ENCODE data around the gene BCAR1. TPM values are rescaled to one million over a fixed set of nuclear protein-coding genes. Genes with fewer than 3 reads are reported as not detected.

Gene BCAR1
- total RNA-seq, 1 donor from 2014 or later: 182 TPM

DNA sequence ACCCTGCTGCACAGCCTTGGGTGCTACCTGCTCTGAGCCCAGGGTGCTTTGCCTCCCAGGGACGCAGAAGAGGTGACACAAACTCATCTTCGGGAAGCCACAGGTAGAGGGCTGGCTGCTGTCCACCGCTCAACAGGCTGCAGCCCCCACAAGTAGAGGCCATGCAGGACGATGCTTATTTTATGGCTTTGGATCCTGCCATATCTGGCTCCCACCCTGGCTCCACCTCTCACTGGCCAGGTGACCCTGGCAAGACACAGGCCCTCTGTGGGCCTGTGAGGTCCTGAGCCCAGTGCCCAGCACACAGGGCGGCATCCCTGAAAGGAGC, 11.3 kb upstream of the BCAR1 start:
- H3K9me3 Mint-ChIP-seq (ENCODE audit: unreplicated experiment): no peaks in the 10 kb centered on the region
- peaks cover 23% of the 10 kb centered on the region for H3K36me3 Mint-ChIP-seq (ENCODE audit: low read depth, unreplicated experiment)
- DNase-seq (ENCODE audit: low spot score): no peak
- TF ChIP-seq, protein P1, sequence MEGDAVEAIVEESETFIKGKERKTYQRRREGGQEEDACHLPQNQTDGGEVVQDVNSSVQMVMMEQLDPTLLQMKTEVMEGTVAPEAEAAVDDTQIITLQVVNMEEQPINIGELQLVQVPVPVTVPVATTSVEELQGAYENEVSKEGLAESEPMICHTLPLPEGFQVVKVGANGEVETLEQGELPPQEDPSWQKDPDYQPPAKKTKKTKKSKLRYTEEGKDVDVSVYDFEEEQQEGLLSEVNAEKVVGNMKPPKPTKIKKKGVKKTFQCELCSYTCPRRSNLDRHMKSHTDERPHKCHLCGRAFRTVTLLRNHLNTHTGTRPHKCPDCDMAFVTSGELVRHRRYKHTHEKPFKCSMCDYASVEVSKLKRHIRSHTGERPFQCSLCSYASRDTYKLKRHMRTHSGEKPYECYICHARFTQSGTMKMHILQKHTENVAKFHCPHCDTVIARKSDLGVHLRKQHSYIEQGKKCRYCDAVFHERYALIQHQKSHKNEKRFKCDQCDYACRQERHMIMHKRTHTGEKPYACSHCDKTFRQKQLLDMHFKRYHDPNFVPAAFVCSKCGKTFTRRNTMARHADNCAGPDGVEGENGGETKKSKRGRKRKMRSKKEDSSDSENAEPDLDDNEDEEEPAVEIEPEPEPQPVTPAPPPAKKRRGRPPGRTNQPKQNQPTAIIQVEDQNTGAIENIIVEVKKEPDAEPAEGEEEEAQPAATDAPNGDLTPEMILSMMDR (IDR thresholded peaks at IDR 0.05; ENCODE audit: unreplicated experiment): no peak
- H3K4me1 Mint-ChIP-seq (ENCODE audit: unreplicated experiment): peaks cover 56% of the 10 kb centered on the region
- H3K4me3 Mint-ChIP-seq (ENCODE audit: unreplicated experiment): no peak overlapping the region
- no peak overlapping the region for H3K27ac Mint-ChIP-seq (ENCODE audit: unreplicated experiment)
- H3K27me3 Mint-ChIP-seq (ENCODE audit: unreplicated experiment): peaks cover 28% of the 10 kb centered on the region

DNA sequence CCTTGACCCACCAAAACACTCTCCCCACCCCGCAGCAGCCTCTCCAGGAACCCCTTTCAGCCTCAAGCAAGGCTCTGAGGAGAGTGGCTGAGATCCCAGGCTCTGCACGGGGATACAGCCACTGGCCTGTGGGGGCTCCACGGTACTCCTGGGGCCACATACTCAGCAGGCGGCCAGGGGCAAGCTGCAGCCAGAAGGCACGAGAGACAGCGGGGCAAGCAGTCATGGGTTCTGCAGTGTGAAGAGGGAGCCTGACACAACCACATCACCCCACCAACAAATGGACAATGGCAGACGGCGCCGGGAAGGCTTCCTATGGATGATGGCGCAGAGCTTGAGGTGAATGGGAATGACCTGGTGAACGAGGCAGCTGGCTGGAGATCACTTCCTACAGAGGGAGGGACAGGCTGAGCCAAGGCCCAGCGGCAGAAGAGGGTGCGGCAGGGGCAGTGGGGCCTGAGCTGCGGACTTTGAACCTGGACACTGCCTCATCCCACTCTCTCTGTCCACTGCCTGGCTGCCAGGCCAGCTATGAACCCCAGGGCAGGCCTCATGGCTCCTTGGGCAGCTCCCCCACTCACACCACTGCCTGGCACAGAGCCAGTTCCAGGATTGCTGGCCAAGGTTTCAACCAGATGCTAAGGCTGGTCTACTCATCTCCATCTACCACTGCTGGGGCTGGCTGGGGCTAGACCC, 10.8 kb upstream of the BCAR1 start:
- H3K27ac Mint-ChIP-seq (ENCODE audit: unreplicated experiment): peak overlapping the region; percentile 86
- peak overlapping the region; percentile 74 for H3K4me3 Mint-ChIP-seq (ENCODE audit: unreplicated experiment)

DNA sequence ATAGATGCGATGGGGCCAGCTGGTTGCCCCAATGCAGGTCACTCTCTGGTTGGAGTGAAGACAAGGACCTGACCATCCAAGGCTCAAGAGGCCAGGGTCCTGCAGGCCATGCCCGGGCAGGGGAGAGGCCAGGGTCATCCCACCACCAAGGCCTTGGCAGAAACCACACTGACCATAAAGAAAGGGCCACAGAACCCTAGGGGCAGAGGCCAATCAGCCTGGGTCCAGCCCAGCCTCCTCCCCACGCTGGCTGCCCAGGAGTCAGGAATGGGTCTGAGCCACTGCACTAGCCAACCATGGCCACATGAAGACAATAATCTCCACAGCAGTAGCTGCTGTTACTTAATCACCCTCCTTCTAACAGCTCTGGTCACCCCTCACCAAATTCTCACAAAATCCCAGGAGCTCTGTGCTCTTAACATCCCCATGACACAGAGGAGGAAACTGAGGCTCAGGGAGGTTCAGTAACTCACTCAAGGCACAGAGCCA, 10.2 kb upstream of the BCAR1 start:
- no peak for DNase-seq (ENCODE audit: low spot score)
- H3K27ac Mint-ChIP-seq (ENCODE audit: unreplicated experiment): peak overlapping the region; percentile 86

More for the DNA sequence above, 10.8 kb upstream of the BCAR1 start:
- no peak for DNase-seq (ENCODE audit: low spot score)
- Mint-ChIP-seq H3K9me3 (ENCODE audit: unreplicated experiment) (no peaks in the 10 kb centered on the region), H3K27me3 (ENCODE audit: unreplicated experiment) (peaks cover 28% of the 10 kb centered on the region), H3K4me1 (ENCODE audit: unreplicated experiment) (peaks cover 57% of the 10 kb centered on the region), H3K36me3 (ENCODE audit: low read depth, unreplicated experiment) (peaks cover 23% of the 10 kb centered on the region)
- TF ChIP-seq, protein P1 (IDR thresholded peaks at IDR 0.05; ENCODE audit: unreplicated experiment): no peak

DNA sequence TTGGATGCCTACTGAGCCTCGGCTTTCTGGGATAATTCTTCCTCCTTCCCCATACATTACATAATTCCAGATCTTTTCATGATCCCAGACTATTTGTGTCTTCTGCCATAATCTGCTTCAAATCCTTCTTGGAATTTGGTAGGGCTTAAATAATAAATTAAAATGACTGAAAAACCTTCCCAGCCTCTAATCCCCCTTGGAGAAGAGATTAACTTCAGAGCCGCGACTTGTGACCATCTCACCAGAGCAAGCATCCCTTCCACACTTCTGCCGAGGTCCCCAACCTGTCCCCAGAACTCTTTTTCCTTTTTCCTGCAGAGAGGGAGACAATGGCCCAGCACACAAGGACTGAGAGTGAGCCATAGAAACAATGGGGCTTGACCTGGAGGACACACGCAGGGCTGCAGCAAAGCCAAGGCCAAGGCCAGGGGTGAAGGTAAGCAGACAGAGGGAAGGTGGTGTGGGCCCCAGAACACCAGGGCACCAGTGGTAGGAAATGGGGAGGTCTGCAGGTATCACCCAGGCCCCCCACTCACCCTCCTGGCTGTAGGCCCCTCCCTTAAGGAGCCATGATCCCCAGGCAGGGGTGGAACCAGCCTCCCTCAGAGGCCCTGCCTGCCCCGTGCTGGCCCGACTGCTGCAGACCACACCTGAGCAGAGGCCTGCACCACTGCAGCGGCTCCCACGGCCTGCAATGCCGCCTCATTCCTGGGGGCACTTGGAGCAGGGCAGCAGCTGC, 9.6 kb upstream of the BCAR1 start:
- TF ChIP-seq, protein P1 (IDR thresholded peaks at IDR 0.05; ENCODE audit: unreplicated experiment): no peak
- Mint-ChIP-seq H3K36me3 (ENCODE audit: low read depth, unreplicated experiment) (peaks cover 23% of the 10 kb centered on the region), H3K9me3 (ENCODE audit: unreplicated experiment) (no peaks in the 10 kb centered on the region), H3K4me3 (ENCODE audit: unreplicated experiment) (peak overlapping the region; percentile 39), H3K27ac (ENCODE audit: unreplicated experiment) (no peak overlapping the region), H3K4me1 (ENCODE audit: unreplicated experiment) (peaks cover 54% of the 10 kb centered on the region), H3K27me3 (ENCODE audit: unreplicated experiment) (peaks cover 26% of the 10 kb centered on the region)
- no peak for DNase-seq (ENCODE audit: low spot score)

More for the DNA sequence above, 10.2 kb upstream of the BCAR1 start:
- H3K36me3 Mint-ChIP-seq (ENCODE audit: low read depth, unreplicated experiment): peaks cover 23% of the 10 kb centered on the region
- H3K4me3 Mint-ChIP-seq (ENCODE audit: unreplicated experiment): peak overlapping the region; percentile 74
- H3K27me3 Mint-ChIP-seq (ENCODE audit: unreplicated experiment): peaks cover 28% of the 10 kb centered on the region
- TF ChIP-seq, protein P1 (IDR thresholded peaks at IDR 0.05; ENCODE audit: unreplicated experiment): no peak
- H3K4me1 Mint-ChIP-seq (ENCODE audit: unreplicated experiment): peaks cover 57% of the 10 kb centered on the region
- no peaks in the 10 kb centered on the region for H3K9me3 Mint-ChIP-seq (ENCODE audit: unreplicated experiment)

DNA sequence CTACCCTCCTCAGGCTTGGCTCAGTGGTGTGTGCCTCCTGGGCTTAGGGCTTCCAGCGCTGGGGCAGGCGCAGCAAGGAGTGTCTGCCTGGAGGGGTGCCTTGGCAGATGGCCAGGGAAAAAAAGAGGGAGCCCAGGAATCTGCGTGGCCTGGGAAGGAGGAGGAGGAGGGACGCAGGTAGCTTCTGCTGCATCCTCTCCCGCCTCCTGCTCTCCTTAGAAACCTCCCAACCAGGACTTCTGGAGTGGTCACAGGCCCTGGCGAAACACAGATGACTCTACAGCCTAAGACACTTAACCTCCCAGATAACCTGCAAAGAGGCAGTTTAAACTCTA, 7.3 kb upstream of the BCAR1 start:
- TF ChIP-seq, protein P1 (IDR thresholded peaks at IDR 0.05; ENCODE audit: unreplicated experiment): no peak
- Mint-ChIP-seq H3K27ac (ENCODE audit: unreplicated experiment) (no peak overlapping the region), H3K27me3 (ENCODE audit: unreplicated experiment) (peaks cover 18% of the 10 kb centered on the region), H3K4me1 (ENCODE audit: unreplicated experiment) (peaks cover 65% of the 10 kb centered on the region), H3K9me3 (ENCODE audit: unreplicated experiment) (no peaks in the 10 kb centered on the region), H3K4me3 (ENCODE audit: unreplicated experiment) (no peak overlapping the region), H3K36me3 (ENCODE audit: low read depth, unreplicated experiment) (peaks cover 14% of the 10 kb centered on the region)
- no peak for DNase-seq (ENCODE audit: low spot score)

All from endothelial cell (in vitro differentiated cells).